Measurements from ENCODE around the gene ALDOC.

DNA sequence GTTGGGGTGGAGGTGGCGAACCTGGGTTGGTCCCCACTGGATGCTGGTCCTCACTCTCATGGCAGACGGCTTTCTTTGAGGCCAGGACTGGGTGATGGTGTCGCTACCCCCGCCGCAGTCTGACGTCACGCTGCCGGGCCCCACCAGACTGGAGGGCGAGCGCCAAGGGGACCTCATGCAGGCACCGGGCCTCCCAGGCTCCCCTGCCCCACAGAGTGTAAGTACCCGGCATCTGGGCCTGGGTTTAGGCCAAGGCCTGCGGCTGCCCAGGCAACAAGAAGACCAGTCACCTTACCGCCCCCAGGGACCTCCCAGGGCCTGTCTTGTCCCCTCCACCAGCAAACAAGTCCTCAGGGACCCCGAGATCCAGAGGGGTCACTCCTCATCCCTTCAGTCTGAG lies 52.8 kb downstream of the ALDOC start:
- no peak for TF ChIP-seq TAF1 (IDR thresholded peaks at IDR 0.05; ENCODE audit: borderline replicate concordance, low read depth, low read length)
- TF ChIP-seq, protein P1, sequence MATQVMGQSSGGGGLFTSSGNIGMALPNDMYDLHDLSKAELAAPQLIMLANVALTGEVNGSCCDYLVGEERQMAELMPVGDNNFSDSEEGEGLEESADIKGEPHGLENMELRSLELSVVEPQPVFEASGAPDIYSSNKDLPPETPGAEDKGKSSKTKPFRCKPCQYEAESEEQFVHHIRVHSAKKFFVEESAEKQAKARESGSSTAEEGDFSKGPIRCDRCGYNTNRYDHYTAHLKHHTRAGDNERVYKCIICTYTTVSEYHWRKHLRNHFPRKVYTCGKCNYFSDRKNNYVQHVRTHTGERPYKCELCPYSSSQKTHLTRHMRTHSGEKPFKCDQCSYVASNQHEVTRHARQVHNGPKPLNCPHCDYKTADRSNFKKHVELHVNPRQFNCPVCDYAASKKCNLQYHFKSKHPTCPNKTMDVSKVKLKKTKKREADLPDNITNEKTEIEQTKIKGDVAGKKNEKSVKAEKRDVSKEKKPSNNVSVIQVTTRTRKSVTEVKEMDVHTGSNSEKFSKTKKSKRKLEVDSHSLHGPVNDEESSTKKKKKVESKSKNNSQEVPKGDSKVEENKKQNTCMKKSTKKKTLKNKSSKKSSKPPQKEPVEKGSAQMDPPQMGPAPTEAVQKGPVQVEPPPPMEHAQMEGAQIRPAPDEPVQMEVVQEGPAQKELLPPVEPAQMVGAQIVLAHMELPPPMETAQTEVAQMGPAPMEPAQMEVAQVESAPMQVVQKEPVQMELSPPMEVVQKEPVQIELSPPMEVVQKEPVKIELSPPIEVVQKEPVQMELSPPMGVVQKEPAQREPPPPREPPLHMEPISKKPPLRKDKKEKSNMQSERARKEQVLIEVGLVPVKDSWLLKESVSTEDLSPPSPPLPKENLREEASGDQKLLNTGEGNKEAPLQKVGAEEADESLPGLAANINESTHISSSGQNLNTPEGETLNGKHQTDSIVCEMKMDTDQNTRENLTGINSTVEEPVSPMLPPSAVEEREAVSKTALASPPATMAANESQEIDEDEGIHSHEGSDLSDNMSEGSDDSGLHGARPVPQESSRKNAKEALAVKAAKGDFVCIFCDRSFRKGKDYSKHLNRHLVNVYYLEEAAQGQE (IDR thresholded peaks at IDR 0.05; ENCODE audit: low read depth, low read length): no peak

All from SK-N-SH (cell line).